ENCODE data around the gene BICD2.

Gene BICD2

DNA sequence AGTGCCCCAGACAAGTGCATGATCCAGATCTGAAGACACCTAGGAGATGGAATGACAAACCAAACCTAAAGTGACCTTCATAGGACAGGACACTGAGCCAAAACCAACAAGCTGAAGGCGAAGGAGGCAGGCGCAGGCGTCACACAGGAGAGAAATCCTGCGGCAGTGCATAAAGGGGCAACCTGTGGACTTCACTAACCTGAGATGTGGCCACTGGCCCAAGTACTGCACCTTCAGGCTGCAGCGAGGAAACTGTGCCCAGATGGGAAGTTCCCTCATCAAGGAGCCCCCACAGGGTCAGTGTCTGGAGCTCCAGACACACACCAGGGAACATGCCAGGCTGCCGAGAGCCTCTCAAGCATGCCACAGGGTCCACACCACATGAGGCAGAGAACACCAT is 98.4 kb downstream of the BICD2 start:
- DNase-seq, result no peak

DNA sequence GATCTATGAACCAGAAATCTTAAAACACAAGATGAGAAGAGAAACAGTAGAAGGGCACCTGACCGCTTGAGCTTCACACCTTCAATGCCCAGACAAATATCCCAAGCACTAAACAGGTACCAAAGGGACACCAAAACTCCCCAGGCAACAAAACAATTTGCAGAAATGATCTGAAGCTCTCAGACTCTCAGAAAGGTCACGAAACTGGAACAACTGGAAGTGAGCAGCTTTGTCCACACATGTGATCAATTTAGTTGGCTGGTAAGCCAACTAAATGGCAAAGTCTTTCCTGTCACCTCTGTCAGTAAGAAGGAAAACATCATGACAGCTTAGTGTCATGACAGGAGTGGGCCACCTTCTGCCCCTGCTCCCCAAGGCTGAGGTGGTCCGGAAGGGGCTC is 98.8 kb downstream of the BICD2 start:
- DNase-seq, result no peak

- DNase-seq, result peak in 1 of 2 donors; percentile 7
These were observed 100.1 kb downstream of the BICD2 start for GRCh38 chr9:92664394-92665152.

DNA sequence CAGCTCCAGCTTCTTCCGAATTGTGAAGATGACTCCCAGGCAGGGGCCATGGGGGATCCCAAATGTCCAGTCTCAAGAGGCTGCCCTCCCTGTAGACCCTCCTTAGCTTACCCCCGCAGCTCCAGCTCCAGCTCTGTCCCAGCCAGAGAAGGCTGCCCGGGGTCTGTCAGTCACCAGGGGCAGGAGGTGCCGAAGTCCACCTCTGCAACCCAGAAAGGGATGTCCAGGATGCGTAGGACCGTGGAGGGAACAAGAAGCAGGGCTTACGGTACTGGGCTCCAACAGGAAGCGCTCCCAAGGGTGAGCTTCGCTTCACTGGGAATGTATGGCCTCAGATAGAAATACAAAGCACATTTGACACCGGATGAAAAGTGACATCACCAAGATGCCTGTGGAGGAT is 100.7 kb downstream of the BICD2 start:
- DNase-seq, result no peak

- DNase-seq, result no peak
These were observed 101.5 kb downstream of the BICD2 start for GRCh38 chr9:92663126-92663525.

DNA sequence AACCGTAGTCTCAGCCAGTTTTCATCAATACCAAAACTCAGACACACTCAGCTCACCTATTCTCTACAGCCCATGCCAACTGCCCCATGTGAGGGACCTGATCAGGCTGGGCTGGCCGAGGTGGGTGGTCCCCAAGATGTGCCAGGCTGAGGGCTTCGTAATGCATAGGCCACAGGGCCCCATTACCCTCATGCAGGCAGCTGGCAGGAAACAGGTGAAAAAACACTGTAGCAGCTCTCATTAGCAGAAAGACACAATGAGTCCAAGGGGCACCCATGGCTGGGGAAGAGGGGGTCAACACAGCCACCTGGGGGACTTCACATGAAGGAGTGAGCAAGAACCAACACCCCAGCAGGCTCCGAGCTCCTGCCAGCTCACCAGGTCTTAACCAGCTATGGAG is 102.9 kb downstream of the BICD2 start:
- no peak for DNase-seq

All from hippocampal formation (tissue), 2 donors.